Activated CD4-positive, alpha-beta memory T cell treated with anti-CD3 and anti-CD28 coated beads for 36 hours (primary cell): ENCODE measurements around the gene HOXD8. TPM values are rescaled to one million over a fixed set of nuclear protein-coding genes. Genes with fewer than 3 reads are reported as not detected.

Experiments used
- CTCF ChIA-PET: fragments of 350-600 bp; sonication (Branson Sonifier 250); formaldehyde crosslinking; loops from one replicate; lab custom pipeline; 2021; ENCODE audit warnings: antibody characterized with exemption, inconsistent platforms; lab: Charles Lee
- POLR2A ChIA-PET: fragments of 350-600 bp; sonication (Branson Sonifier 250); formaldehyde crosslinking; loops from one replicate; lab custom pipeline; 2021; ENCODE audit warnings: antibody characterized with exemption; lab: Charles Lee
- DNase-seq: peaks from one replicate; pipeline ENCODE4 v3.0.0-alpha.2; 2020
- H3K27ac Mint-ChIP-seq: one replicate; pipeline ENCODE4 v1.8.0; 2021; ENCODE audit warnings: mixed read lengths
- H3K27me3 Mint-ChIP-seq: one replicate; pipeline ENCODE4 v1.8.0; 2021; ENCODE audit warnings: mixed read lengths
- H3K36me3 Mint-ChIP-seq: one replicate; pipeline ENCODE4 v1.8.0; 2021; ENCODE audit warnings: mixed read lengths
- H3K4me1 Mint-ChIP-seq: one replicate; pipeline ENCODE4 v1.8.0; 2021; ENCODE audit warnings: low read depth, mixed read lengths
- H3K4me3 Mint-ChIP-seq: one replicate; pipeline ENCODE4 v1.8.0; 2021; ENCODE audit warnings: mild to moderate bottlenecking, mixed read lengths
- H3K9me3 Mint-ChIP-seq: one replicate; pipeline ENCODE4 v1.8.0; 2021; ENCODE audit warnings: mixed read lengths
- intact Hi-C: fragments of 100-400 bp; cut with micrococcal nuclease; formaldehyde crosslinking; loops from one replicate; pipeline ENCODE4 v1.15.1; 2023
- total RNA-seq, 2 experiments: library from RNA; stranded (reverse); gene quantifications; one replicate each; pipeline ENCODE4 v1.2.3, GENCODE V29; 2021

The HOXD8 gene
- total RNA-seq, 2 experiments from 2014 or later = not detected

DNA sequence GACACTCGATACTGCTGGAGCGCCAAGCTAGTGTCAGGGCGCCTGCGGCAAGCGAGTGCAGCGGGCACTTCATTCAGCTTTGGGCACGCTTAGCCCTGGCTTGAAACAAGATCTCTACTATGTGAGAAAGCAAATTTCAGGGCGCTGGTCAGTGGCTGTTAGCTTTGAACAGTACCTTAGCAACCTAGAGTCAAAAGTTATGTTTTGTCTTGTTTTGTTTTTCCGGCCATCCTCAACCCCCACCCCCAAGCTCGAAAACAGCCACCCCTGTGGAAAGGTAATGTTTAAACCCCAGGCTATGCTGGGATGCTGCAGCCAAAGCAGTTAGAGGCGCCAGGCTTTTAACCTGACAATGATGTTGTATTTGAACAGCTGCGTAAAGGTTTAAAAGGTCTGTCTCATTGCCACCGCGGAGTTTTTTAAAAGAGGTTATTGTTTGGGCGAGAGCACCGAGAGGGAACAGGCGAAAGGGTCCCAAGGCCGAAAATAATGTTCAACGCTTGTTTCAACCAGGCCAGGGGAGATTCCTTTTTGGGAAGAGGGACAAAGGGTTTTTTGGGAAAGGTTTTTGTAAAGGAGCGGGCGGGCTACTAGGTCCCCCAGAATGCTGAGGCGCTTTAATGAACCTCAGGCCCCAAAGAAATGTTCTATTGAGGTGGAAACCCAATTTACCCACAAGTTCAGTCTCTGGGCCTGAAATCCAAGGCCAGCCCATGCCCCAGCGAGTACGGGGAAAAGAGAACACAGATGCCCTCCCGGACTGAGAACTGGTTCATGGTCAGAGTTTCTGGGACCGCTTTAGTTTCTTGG is 15.2 kb upstream of the HOXD8 start:
- H3K4me3 Mint-ChIP-seq = no peak overlapping the region
- H3K36me3 Mint-ChIP-seq = peaks cover 11% of the 10 kb centered on the region
- DNase-seq = no peak
- intact Hi-C loops = loop anchor here (5.0 kb wide), 1 partner anchor 48 kb away; no protein-coding TSS in a partner anchor
- H3K9me3 Mint-ChIP-seq = no peaks in the 10 kb centered on the region
- H3K4me1 Mint-ChIP-seq = peaks cover 4% of the 10 kb centered on the region
- ChIA-PET CTCF (interaction anchor here (0.8 to 1.0 kb wide), 2 partner anchors 10 to 17 kb away, joined by 3 read pairs; no protein-coding TSS in a partner anchor), POLR2A (no interaction called here)
- peaks cover 88% of the 10 kb centered on the region for H3K27me3 Mint-ChIP-seq
- no peak overlapping the region for H3K27ac Mint-ChIP-seq

DNA sequence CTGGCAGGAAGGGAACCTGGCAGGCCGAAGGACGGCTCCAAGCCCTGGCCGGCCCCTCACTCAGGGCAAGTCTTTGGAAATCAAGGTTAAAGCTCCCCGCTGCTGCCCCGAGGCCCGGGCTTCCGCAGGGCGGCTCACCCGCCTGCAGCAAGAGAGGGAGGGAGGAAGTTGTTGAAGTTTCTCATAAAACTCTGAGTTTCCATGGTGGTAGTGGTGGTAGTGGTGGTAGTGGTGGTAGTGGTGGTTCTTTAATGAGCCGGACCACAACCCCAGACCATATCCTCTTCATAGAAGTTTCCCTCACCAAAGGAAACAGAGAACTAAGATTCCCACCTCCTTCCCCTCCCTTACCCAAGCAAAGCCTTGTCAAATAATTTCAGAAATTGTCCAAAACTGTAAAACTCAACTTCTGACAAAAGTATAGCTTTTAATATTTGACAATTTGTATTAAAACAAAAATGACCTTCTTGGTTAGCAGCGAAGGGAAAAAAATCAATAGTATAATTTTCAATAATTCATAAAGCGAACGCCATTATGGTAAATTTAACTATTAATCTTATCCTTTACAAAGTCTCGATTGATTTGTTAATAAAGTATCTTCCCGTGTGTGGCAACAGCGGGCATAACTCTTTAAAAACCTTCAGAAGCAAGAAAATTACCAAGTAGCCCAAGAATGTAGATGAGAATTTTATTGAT is 14.4 kb upstream of the HOXD8 start:
- H3K4me1 Mint-ChIP-seq = peaks cover 3% of the 10 kb centered on the region
- CTCF ChIA-PET = no interaction called here
- H3K9me3 Mint-ChIP-seq = no peaks in the 10 kb centered on the region
- DNase-seq = no peak
- no peak overlapping the region for H3K27ac Mint-ChIP-seq
- peaks cover 10% of the 10 kb centered on the region for H3K36me3 Mint-ChIP-seq
- intact Hi-C loops = loop anchor here (5.0 kb wide), 1 partner anchor 47 kb away; no protein-coding TSS in a partner anchor
- no peak overlapping the region for H3K4me3 Mint-ChIP-seq
- peaks cover 88% of the 10 kb centered on the region for H3K27me3 Mint-ChIP-seq
- POLR2A ChIA-PET = no interaction called here

DNA sequence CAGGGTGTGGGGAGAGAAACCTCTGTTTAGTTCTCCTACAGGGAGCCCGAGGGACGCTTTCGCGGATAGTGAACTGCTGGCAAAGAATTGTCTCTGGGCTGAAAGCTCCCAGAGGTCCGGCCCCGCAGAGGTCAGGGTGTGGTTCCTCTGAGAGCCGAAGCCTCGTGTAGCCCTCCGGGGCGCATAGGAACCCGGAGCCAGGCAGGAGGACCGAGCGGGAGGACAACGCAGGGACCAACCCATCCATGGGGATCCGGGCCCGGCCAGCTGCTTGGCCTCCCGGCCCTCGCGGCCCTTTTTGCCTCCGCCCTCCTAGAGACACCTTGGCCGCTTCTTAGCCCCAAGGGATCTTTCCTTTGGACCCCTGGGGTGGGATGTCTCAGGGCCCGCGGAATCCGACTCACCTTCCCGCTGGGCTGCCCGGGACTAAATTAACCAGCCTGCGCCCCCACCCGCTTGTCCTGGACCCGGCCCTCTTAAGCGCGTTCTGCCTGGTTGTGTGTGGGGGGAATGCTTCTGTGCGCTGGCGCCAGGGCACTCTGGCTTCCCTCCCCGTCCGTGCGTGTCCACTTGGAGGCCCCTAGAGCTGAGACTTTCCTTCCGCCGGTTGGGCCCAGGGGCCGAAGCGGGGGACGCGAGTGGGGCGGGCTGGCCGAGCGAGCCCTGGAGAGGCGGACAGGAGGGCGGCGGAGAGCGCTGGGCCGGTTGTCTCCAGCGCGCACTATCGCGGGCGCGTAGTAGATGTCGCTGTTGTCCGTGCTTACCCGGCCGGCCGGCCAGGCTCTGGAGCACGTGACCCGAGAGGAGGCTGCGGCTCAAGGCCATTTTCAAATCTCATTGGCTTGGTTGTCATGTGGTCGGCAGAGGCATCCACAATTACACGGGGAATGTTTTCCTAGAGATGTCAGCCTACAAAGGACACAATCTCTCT is 13.4 kb upstream of the HOXD8 start, which contains the start of gene HOXD10:
Gene HOXD10 (plus strand): TSS at position 896 of the 931 bp plus-strand sequence. CDS start 56 bp downstream, outside the sequence.
- no peak for DNase-seq
- intact Hi-C loops = no loop called here
- ChIA-PET POLR2A (no interaction called here), CTCF (no interaction called here)
- H3K4me1 Mint-ChIP-seq = peaks cover 3% of the 10 kb centered on the region
- no peak within 1 kb of the TSS for H3K27ac Mint-ChIP-seq
- peaks cover 90% of the 10 kb centered on the region for H3K27me3 Mint-ChIP-seq
- no peaks in the 10 kb centered on the region for H3K9me3 Mint-ChIP-seq
- H3K4me3 Mint-ChIP-seq = no peak within 1 kb of the TSS
- H3K36me3 Mint-ChIP-seq = peaks cover 10% of the 10 kb centered on the region

DNA sequence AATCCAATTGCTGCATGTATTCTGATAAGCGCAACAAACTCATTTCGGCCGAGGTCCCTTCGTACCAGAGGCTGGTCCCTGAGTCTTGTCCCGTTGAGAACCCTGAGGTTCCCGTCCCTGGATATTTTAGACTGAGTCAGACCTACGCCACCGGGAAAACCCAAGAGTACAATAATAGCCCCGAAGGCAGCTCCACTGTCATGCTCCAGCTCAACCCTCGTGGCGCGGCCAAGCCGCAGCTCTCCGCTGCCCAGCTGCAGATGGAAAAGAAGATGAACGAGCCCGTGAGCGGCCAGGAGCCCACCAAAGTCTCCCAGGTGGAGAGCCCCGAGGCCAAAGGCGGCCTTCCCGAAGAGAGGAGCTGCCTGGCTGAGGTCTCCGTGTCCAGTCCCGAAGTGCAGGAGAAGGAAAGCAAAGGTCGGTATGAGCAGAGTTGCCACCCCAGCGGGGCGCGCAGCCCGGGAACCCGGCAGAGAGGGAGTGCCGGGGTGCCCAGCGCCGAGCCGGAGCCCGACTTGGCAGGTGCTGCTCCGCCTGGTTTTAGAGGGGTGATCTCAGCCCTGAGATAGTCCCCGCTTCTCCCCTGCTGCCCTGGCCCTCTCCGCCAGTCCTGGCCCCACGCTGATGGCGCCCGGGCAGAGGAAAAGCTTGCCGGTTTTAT is 12.2 kb upstream of the HOXD8 start:
- Mint-ChIP-seq H3K4me1 (peaks cover 3% of the 10 kb centered on the region), H3K4me3 (no peak overlapping the region), H3K36me3 (peaks cover 10% of the 10 kb centered on the region), H3K27ac (no peak overlapping the region), H3K9me3 (no peaks in the 10 kb centered on the region), H3K27me3 (peaks cover 87% of the 10 kb centered on the region)
- intact Hi-C loops = no loop called here
- POLR2A ChIA-PET = no interaction called here
- CTCF ChIA-PET = interaction anchor here (1.0 kb wide), 1 partner anchor 10 kb away, joined by 3 read pairs; no protein-coding TSS in a partner anchor
- DNase-seq = no peak

DNA sequence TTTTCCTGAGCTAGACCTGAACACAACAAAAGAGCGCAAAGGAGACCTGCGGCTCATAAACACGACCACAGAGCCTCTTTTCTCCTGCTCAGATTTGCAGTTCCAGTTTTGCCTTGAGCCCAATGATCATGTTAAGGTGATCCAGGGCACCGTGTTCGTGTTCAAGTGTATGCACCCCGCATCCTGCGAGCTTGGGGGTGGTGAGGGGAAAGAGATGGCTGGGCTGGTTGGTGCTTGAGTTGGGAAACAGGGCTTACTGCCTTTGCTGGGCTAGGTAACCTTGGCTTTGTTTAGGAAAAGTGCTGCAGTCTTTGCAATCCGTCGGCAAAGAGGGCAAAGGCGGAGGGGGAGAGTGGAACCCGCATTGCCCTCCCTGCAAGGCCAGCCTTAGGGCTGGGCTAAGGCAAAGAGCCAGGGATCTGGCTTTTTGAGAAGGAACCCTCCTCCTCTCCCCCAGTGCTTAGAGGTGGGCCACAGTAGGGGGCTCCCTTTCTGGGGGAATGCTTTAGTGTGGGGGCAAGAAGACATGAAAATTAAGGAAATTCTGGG is 11.6 kb upstream of the HOXD8 start:
- Mint-ChIP-seq H3K27me3 (peaks cover 83% of the 10 kb centered on the region), H3K9me3 (no peaks in the 10 kb centered on the region), H3K36me3 (peaks cover 10% of the 10 kb centered on the region), H3K27ac (no peak overlapping the region), H3K4me3 (no peak overlapping the region), H3K4me1 (peaks cover 5% of the 10 kb centered on the region)
- CTCF ChIA-PET = interaction anchor here (1.0 kb wide), 1 partner anchor 9 kb away, joined by 3 read pairs; no protein-coding TSS in a partner anchor
- intact Hi-C loops = no loop called here
- POLR2A ChIA-PET = no interaction called here
- no peak for DNase-seq

DNA sequence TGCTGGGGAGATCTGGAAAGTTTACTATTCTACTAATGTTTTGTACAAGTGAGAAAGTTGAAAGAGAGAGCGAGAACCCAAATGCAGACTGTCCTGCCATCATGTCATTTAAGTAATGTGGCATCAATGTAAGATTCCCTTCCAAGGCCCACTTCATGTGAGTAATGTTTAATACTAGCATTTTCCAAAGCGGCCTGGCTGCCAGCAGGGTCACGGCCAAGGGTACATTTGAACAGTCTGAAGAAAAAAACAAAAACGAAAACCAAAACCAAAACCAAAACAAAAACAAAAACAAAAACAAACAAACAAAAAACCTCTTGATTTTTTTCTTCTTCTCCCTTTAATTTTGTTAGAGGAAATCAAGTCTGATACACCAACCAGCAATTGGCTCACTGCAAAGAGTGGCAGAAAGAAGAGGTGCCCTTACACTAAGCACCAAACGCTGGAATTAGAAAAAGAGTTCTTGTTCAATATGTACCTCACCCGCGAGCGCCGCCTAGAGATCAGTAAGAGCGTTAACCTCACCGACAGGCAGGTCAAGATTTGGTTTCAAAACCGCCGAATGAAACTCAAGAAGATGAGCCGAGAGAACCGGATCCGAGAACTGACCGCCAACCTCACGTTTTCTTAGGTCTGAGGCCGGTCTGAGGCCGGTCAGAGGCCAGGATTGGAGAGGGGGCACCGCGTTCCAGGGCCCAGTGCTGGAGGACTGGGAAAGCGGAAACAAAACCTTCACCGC is 10.7 kb upstream of the HOXD8 start:
- peaks cover 10% of the 10 kb centered on the region for H3K36me3 Mint-ChIP-seq
- peaks cover 81% of the 10 kb centered on the region for H3K27me3 Mint-ChIP-seq
- DNase-seq = peak; percentile 36
- H3K4me3 Mint-ChIP-seq = no peak overlapping the region
- ChIA-PET POLR2A (no interaction called here), CTCF (no interaction called here)
- intact Hi-C loops = no loop called here
- no peaks in the 10 kb centered on the region for H3K9me3 Mint-ChIP-seq
- H3K4me1 Mint-ChIP-seq = peaks cover 9% of the 10 kb centered on the region
- H3K27ac Mint-ChIP-seq = no peak overlapping the region

DNA sequence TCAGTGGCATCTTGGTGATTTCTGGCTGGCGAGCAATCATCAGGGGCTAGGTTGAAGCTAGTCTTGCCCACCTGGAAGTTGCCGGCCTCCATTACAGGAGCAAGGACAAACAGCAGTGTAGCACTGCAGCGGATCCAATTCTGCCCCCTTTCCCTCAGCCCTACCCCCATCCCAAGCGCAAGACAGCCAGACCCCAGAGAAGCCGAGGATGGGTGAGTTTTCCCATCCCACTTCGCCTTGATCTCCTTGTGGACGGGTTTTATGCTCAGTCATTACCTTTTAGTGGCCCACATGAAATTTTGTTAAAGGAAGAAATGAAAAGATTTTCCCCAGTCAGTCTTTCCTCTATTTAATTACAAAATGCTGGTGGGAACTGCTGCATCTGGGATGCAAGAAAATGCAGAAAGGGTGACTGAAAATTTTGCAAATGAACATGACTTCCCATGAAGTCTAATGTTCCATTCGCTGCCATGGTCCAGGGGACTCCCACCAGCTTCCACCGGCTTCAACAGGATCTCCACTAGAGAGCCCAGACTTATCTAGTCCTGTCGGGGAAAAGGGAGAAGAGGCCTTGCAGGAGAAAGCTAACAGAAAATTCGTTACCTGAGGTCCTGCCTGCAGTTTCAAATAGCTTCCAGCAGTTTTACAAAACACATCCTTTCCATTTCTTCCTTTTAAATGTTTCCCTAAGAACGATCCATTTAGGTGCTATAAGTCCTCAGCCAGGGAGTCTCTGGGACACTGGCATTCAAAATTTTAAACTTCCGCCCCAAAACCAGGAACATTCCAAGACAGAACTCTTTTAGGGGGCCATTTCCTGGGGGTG is 8.9 kb upstream of the HOXD8 start:
- H3K9me3 Mint-ChIP-seq = no peaks in the 10 kb centered on the region
- H3K27ac Mint-ChIP-seq = no peak overlapping the region
- no peak overlapping the region for H3K4me3 Mint-ChIP-seq
- DNase-seq = no peak
- H3K4me1 Mint-ChIP-seq = peaks cover 10% of the 10 kb centered on the region
- CTCF ChIA-PET = interaction anchor here (1.1 to 2.2 kb wide), 3 partner anchors 10 to 334 kb away, joined by 7 to 9 read pairs (median 8); no protein-coding TSS in a partner anchor
- intact Hi-C loops = no loop called here
- peaks cover 83% of the 10 kb centered on the region for H3K27me3 Mint-ChIP-seq
- POLR2A ChIA-PET = no interaction called here
- peaks cover 10% of the 10 kb centered on the region for H3K36me3 Mint-ChIP-seq

DNA sequence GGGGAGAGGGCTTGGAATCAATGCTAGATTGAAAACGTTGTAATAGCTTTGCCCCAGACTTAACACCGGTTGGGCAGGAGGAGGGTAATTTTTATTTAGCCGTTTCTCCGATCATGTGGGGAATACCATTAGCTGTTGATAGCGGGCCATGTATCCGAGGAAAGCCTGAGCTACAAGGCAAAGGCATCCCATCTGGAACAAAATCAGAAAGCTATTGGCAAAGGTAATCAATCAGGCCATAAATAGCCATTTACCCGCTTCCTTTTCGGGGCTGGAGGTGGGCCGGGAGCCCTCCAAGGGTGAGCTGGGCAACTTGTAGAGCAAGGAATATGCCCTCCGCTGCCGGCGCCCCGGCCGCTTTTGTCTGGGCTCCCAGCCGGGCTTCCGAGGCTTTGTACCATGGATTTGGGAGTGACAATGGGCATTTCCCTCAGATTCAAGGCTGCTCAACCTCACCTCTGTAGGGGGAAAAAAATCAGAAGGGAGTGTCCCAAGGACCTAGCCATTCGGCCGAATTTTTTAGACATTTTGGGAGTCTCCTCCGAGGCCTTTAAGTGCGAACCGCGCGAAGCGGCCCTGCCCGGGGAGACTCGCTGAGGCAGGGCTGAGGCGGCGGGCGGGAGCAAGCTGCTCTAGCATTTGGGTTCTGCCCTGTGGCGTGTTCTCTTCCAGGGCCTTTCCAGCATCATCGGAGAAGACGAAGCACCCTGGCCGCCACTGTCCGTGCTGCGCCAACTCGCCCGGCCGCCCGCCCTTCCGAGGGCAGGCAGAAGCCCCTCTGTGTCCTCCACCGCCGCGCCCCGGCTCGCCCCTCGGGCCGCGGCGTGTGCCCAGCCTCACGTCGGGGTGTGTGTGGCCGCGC is 8.1 kb upstream of the HOXD8 start:
- H3K4me1 Mint-ChIP-seq = peaks cover 10% of the 10 kb centered on the region
- H3K4me3 Mint-ChIP-seq = no peak overlapping the region
- H3K9me3 Mint-ChIP-seq = no peaks in the 10 kb centered on the region
- no peak overlapping the region for H3K27ac Mint-ChIP-seq
- H3K36me3 Mint-ChIP-seq = peaks cover 8% of the 10 kb centered on the region
- intact Hi-C loops = no loop called here
- ChIA-PET POLR2A (no interaction called here), CTCF (interaction anchor here (1.1 to 2.2 kb wide), 3 partner anchors 11 to 333 kb away, joined by 7 to 9 read pairs (median 8); no protein-coding TSS in a partner anchor)
- DNase-seq = no peak
- peaks cover 83% of the 10 kb centered on the region for H3K27me3 Mint-ChIP-seq

DNA sequence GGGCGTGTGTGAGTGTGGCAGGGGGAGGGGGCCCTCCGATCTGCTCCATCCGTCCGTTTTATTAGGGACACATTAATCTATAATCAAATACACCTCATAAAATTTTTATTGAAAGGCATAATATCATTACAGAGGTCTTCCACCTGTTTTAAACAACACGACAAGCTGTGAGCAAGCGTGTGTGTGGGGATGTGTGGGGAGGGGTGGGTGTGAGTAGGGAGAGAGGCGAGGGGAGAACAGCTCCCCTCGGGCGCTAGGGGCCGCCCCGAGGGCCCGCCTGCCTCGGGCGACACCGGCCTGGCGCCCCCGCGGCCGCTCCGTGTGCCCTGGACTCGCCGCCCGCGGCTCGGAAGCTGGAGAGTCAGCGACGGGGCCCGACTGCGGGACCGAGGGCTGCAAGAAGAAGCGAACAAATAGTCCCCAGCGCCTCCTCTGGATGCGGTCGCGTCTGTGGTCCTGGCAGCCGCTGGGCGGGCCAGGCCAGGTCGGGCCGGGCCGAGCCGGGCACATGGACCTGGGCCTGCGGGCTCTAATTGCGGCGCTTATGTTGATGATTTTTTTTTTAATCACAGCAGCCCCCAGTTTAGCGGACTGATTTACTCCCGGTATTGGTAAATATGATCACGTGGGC is 7.3 kb upstream of the HOXD8 start:
- Mint-ChIP-seq H3K4me3 (no peak overlapping the region), H3K9me3 (no peaks in the 10 kb centered on the region), H3K27ac (no peak overlapping the region), H3K36me3 (peaks cover 4% of the 10 kb centered on the region), H3K4me1 (peaks cover 10% of the 10 kb centered on the region), H3K27me3 (peaks cover 82% of the 10 kb centered on the region)
- ChIA-PET POLR2A (no interaction called here), CTCF (interaction anchor here (1.3 to 2.2 kb wide), 2 partner anchors 333 to 516 kb away, joined by 4 to 9 read pairs; no protein-coding TSS in a partner anchor)
- DNase-seq = no peak
- intact Hi-C loops = no loop called here
